SK-N-SH (cell line): Measurements from ENCODE around the gene FOSB.

Source experiments
- EZH2phosphoT487 ChIP-seq: fragments of 200-600 bp; sonication (generic); IDR thresholded peaks from 2 replicates; pipeline ENCODE4 v1.6.1; 2017; ENCODE audit warnings: low read depth, mixed run types, mild to moderate bottlenecking, antibody characterized with exemption, moderate library complexity, borderline replicate concordance
- RXRA ChIP-seq: IDR thresholded peaks from 2 replicates; pipeline ENCODE4 v1.4.0; 2012; ENCODE audit warnings: low read depth, mild to moderate bottlenecking, borderline replicate concordance

DNA sequence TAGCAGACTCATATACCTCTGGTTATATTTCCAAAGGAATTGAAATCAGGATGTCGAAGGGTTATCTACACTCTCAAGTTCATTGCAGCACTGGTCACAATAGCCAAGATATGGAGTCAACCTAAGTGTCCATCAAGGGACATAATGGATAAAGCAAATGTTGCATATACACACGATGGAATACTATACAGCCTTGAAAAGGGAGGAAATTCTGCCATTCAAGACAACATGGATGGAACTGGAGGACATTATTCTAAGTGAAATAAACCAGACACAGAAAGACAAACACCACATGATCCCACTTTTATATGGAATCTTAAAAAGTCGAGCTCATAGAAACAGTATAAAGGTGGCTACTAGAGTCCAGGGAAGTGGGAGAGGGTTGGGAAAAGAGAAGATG, 30.5 kb upstream of the FOSB start:
- no peak for TF ChIP-seq EZH2phosphoT487
- no peak for TF ChIP-seq RXRA
